GM19023 (cell line): ENCODE measurements around the gene SOX6.
"Not testable (repeated sequence)": the region's sequence is repeated elsewhere in the genome, so short reads cannot be mapped to it uniquely, and the experiment has no call there.

Experiments
- ATAC-seq: cut with Tn5 transposase; IDR thresholded peaks from one replicate; pipeline ENCODE4 v1.9.1; 2021; ENCODE audit warnings: mild to moderate bottlenecking, moderate library complexity; ENCODE audit not compliant: unreplicated experiment

Gene SOX6

GRCh38 chr11:16155448-16155847 is 200.9 kb downstream of the SOX6 start:
- ATAC-seq = no peak

DNA sequence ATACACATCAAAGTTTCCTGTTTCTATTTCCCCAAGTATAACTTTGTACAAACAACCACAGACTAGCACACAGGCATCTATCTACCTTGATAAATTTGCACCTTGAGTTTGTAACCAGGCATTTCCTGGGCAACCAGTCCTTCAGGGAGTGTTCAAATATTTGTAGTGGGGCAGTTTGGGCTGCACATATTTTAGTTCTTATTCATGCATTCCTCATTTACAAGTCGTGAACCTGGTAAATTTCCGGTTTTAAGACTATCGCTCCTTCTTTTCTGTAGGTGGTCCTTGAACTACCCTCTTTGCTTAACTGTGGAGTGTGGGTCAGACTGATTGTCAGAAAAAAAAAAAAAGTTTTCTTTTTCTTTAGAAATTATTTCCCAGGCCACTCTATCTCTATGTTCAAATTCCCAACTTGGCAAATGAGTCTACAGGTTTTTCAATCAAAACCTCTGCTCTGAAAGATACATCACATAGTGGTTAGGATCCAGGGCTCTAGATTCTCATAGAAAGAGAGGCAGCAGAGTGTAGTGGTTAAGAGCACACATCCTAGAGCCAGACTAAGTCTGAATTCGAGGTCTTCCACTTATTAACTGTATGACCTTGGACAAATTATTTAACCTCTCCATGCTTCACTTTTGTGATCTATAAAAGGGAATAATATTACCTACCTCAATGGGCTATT is 201.5 kb downstream of the SOX6 start:
- no peak for ATAC-seq

GRCh38 chr11:16153951-16154350 is 202.4 kb downstream of the SOX6 start:
- no peak for ATAC-seq

DNA sequence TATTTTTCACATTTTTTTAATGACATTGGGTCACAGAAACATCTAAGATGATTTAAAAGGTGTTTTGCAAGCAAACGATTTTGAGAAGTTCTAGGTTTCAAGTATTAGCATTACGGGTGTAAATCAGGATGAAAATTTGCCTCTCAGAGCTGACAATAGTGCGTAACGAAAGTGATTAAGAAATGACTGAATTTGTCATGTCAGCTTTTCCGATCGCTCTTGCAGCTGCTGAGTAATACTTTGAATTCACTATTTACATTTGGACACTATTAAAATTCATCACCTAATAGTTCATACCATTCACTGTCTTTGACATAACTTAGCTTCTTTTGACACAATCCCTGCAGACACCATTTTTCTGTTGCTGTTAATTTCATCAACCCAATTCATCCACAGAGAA is 205.2 kb downstream of the SOX6 start:
- ATAC-seq = no peak

DNA sequence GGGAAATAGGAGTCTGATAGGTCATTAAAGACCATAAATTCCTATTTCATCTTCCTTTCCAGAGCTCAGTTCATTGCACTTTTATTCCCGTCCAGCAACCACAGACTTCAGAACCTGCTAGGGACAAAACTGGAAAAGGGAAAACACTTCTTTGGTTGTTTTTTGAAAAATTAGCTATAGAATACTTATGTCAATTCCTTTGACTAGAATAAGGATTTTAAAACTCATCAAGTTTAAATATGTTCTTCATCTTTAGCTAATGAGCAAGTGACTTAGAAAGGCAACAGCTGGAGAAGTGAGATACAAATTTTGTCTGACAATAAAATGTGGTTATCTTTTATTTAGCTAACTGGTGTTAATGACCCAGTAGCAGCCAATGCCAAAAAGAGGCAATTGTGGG is 206.9 kb downstream of the SOX6 start:
- ATAC-seq = no peak

DNA sequence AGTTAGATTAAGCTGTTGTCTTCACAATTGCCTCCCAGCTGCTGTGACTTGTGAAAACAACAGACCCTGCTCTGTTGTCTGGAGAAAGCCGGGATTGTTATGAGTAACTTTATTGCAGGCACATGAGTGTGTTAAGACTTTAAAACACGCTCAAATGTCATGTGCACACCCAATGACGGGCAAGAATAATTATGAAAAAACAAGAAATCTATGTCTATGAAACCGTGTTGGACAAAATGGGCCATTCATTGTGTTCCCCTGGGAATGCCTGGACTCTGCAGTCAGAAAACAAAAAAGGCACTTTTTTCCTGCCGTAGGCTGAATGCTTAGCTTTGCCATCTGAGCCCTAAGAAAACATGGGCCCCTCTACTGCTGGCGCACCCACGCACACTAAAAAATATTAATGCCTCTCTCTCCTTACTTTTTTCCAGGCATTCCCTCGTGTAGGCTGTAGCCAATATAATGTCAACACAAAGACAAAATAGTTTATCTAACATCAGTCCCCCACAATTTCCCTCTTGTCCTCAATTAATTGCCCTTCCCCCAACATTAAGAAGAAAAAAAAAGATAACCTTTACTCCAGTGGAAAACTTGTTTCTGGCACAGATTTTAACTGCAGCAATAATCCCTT is 207.9 kb downstream of the SOX6 start:
- no peak for ATAC-seq

DNA sequence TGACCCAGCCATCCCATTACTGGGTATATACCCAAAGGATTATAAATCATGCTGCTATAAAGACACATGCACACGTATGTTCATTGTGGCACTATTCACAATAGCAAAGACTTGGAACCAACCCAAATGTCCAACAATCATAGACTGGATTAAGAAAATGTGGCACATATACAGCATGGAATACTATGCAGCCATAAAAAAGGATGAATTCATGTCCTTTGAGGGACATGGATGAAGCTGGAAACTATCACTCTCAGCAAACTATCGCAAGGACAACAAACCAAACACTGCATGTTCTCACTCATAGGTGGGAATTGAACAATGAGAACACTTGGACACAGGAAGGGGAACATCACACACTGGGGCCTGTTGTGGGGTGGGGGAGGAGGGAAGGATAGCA is 209.4 kb downstream of the SOX6 start:
- not testable (repeated sequence) for ATAC-seq

GRCh38 chr11:16141614-16142013 is 214.7 kb downstream of the SOX6 start:
- not testable (repeated sequence) for ATAC-seq

GRCh38 chr11:16141162-16141561 is 215.2 kb downstream of the SOX6 start:
- ATAC-seq = not testable (repeated sequence)

DNA sequence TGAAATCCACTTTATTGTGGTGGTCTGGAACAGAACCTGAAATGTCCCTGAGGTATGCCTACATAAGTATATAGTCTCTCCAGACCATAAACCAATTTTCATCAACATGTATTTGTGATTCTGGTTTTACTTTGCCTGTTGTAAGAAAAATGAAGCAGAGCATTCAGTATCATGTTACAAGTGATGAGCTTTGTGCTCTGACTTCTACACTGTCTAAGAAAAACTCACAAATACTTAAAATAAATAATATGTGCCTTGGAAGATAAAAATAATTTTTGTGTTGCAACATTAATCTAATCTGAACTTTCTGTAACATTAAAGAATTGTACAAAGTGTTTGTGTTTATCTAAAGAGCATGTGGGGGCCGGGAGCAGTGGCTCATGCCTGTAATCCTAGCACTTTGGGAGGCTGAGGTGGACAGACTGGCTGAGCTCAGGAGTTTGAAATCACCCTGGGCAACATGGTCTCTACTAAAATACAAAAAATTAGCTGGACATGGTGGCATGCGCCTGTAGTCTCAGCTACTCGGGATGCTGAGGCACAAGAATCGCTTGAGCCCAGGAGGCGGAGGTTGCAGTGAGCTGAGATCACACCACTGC is 219.5 kb downstream of the SOX6 start:
- ATAC-seq = no peak

- no peak for ATAC-seq
These were observed 222.5 kb downstream of the SOX6 start for GRCh38 chr11:16133867-16134266.

DNA sequence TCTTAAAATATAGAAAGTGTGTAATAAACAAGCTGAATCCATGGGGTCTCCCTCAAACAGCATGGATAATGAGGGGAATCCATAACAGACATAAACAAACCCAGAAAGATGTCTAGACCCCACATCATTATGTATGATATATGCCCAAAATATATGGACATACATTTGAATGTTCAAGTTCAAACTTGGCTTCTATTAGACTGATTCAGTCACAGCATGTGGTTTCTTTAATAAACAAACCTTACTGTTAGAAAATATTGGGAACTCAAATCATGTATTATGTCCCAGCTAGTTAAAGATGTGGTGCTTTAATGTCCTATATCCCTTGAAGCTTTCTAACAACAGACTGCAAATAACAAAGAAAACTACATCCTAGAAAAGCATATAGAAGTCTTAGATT is 228.6 kb downstream of the SOX6 start:
- ATAC-seq = no peak

- ATAC-seq = no peak
These were observed 230.0 kb downstream of the SOX6 start for GRCh38 chr11:16126362-16126761.

- ATAC-seq = no peak
These were observed 230.6 kb downstream of the SOX6 start for GRCh38 chr11:16125796-16126195.

GRCh38 chr11:16124390-16124789 is 232.0 kb downstream of the SOX6 start:
- no peak for ATAC-seq

GRCh38 chr11:16121853-16122252 is 234.5 kb downstream of the SOX6 start:
- ATAC-seq = no peak

DNA sequence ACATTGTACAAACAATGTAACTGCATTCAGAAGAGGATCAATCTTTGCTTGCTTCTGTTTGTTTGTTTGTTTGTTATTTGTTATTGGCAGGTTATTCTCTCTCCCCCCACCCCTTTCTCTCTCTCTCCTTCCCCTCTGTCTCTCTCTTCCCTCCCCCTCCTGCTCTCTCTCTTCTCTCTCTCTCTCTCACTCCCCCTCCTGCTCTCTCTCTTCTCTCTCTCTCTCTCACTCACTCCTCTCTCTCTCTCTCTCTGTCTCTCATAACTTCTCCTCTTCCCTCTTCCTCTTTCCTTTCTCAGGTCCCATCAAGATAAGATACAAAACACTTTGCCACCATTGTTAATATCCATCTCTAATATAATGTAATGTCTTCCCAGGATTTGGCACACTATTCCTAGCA is 236.3 kb downstream of the SOX6 start:
- ATAC-seq = no peak

DNA sequence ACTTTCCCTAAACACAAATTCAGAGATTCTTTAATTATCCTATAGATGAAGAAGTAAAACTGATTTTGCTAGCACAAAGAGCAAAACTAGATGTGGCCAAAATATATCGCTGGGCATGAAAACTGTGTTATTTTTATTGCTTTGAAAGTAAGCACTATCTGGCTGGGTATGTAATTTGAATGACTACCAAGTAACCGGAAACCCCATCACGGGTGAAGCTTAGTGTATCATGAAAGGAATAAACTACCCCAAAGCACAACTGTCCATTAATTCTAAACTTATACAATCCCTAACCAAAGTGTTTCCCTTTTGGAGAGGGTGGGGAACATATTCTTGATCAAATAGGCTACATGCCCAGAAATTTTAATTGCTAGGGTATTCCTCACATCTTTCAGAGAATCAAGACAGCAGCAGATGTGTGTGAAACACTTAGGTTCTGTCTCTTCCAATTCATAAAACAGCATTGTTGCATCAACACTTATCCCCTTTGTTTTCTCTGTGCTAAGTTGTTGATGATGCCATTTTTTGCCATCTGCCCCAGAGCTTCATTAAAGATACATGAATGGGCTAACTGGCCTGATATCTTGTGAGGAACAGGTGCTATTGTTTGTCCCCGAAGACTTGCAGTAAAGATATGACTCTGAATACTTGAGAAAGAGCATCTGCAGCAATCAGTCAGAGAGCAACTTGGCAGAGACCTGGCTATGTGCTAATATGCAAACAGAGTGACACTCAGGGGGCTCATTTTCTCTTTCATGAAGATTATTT is 238.2 kb downstream of the SOX6 start:
- no peak for ATAC-seq

DNA sequence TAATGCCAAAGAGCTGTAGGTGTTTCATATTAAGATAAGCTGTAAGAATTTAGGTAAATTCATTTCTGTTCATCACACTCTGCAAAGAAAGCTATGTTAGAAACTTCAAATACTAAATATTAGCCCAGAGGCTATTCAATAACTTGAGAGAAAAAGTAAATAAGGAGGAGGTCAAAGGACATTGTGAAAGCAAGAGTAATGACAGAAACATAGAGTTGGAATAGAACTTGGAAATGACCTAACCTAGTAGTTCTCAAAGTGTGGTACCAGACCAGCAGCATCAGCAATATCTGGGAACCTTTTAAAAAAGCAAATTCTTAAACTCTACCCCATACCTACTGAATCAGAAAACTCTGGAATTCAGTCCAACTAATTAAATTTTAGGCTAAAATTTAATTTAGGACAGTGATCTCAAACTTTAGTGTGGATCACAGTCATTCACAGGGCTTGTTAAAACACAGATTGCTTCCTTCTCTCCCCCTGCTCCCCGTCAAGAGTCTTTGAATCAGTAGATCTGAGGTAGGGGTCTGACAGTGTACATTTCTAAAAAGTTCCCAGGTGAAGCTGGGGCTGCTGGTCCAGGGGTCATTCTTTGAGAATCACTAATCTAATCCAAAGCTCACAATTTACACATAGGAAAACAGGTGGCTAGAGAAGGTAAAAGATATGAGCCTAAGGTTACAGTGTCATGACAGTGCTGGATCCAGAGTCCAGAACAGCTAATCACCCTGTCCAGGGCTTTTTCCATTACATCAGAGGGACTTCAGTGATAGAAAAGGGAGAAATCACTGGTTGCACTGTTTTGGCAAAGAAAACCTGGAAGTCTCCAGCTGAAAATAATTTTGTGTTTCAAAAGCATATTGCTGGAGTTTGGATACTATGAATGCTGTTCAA is 241.1 kb downstream of the SOX6 start:
- no peak for ATAC-seq

- ATAC-seq = no peak
These were observed 241.9 kb downstream of the SOX6 start for GRCh38 chr11:16114431-16114830.

DNA sequence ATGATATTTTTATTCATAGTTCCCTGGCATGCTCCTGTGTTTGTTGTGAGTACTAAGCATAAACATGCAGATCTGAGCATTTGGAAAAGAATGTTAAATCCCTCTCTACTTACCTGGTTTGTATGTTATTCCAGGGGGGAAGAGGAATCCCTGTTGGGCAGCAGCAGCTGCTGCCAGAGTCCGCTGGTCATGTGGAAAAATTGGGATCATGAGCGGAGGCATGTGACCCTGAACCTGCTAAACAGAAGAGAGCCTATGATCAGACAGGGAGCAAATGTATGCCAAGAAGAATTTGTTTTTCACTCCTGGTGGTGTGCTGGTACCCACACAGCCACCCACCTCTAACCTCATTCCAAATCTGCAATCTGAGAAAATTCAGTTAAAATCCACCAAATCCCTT is 244.7 kb downstream of the SOX6 start:
- no peak for ATAC-seq
